Measurements from ENCODE around the gene MRPS25.

The MRPS25 gene

DNA sequence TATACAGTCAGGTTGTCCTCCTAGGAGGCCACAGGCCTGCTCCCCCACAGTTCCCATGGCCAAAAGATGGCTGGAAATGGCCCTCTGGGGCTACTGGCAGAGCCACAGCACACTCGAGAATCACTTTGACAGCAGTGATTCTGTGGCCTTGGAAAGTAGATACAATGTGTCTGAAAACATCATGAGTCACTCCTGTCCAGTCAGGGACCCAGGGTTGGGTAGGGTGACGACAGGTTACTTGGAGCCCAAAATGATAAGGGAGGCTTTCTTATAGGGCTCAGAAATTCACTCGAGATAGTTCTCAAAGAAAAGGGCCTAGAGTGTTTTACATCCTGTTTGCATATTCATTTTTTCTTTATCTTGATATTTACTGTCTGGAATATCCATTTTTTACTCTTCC lies 24.3 kb downstream of the MRPS25 start:
- TF ChIP-seq EZH2phosphoT487 (IDR thresholded peaks at IDR 0.05; ENCODE audit: low read depth) (no peak), CTCF (IDR thresholded peaks at IDR 0.05; ENCODE audit: low read depth, low read length) (no peak)
- 0 out of 2 replicates have a peak, but pooled peaks cover 3% of the 10 kb centered on the region for H4K20me1 ChIP-seq (ENCODE audit: insufficient read depth, low read length)

DNA sequence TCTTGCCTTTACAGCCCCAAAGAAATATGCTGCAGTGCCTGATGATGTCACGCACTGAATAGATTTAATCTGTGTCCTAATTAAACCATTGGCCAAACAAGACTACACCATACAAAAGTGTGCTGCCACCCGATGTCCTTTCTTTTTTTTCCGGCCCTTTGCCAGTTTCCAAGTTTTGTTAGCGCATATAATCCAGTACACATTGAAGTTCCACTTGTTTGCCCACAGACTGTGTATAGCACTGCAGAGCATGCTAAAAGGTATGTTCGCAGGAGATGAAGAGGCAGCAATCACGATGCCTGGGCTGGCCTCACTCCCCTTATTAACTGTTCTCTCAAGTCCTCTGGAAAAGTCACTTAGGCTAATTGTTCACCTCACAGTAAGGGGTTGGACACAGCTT lies 26.8 kb downstream of the MRPS25 start:
- Histone ChIP-seq H3K79me2 (ENCODE audit: low read length) (no peaks in the 10 kb centered on the region), H3K27me3 (ENCODE audit: low read depth, low read length) (no peaks in the 10 kb centered on the region), H3K9me3 (ENCODE audit: insufficient read depth, low read length) (no peaks in the 10 kb centered on the region), H3K4me1 (ENCODE audit: low read length) (no peaks in the 10 kb centered on the region), H4K20me1 (ENCODE audit: insufficient read depth, low read length) (no peaks in the 10 kb centered on the region), H3K36me3 (replicated peaks; ENCODE audit: low read depth, low read length) (peaks cover 67% of the 10 kb centered on the region), H3K9ac (ENCODE audit: low read length) (no peak overlapping the region), H3K27ac (ENCODE audit: low read length) (no peak overlapping the region), H3K4me2 (ENCODE audit: low read length) (no peak overlapping the region), H3K4me3 (ENCODE audit: low read length) (no peak overlapping the region), H2AFZ (ENCODE audit: low read depth, low read length) (no peak overlapping the region)
- TF ChIP-seq CTCF (IDR thresholded peaks at IDR 0.05; ENCODE audit: low read depth, low read length) (no peak), EZH2phosphoT487 (IDR thresholded peaks at IDR 0.05; ENCODE audit: low read depth) (no peak)

More for the DNA sequence above, 24.3 kb downstream of the MRPS25 start:
- Histone ChIP-seq H3K27ac (ENCODE audit: low read length) (no peak overlapping the region), H3K4me1 (ENCODE audit: low read length) (no peaks in the 10 kb centered on the region), H3K4me2 (ENCODE audit: low read length) (no peak overlapping the region), H3K9me3 (ENCODE audit: insufficient read depth, low read length) (no peaks in the 10 kb centered on the region), H3K79me2 (ENCODE audit: low read length) (no peaks in the 10 kb centered on the region), H3K36me3 (replicated peaks; ENCODE audit: low read depth, low read length) (peaks cover 74% of the 10 kb centered on the region), H2AFZ (ENCODE audit: low read depth, low read length) (no peak overlapping the region), H3K9ac (ENCODE audit: low read length) (no peak overlapping the region), H3K27me3 (ENCODE audit: low read depth, low read length) (no peaks in the 10 kb centered on the region), H3K4me3 (ENCODE audit: low read length) (no peak overlapping the region)

DNA sequence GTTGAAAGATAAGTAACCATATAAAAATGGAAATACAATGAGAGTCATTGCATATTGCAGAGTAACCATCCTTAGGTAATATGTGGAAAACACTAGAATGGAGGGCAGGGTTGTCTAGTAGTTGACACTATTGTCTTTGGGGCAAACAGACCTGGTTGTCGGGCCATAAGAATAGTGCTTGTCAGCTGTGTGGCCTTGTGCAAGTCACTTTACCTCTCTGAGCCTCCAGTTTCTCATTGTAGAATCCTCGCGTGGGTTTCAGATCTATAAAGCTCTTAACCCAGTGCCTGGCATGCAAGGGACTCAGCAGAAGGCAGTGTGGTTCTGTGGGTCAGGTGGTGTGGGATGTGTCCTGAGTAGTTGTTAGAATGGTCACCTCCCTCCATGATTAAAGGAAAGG lies 32.0 kb downstream of the MRPS25 start:
- Histone ChIP-seq H4K20me1 (ENCODE audit: insufficient read depth, low read length) (no peaks in the 10 kb centered on the region), H3K79me2 (ENCODE audit: low read length) (no peaks in the 10 kb centered on the region), H2AFZ (ENCODE audit: low read depth, low read length) (no peak overlapping the region), H3K9me3 (ENCODE audit: insufficient read depth, low read length) (no peaks in the 10 kb centered on the region), H3K27me3 (ENCODE audit: low read depth, low read length) (no peaks in the 10 kb centered on the region), H3K9ac (ENCODE audit: low read length) (no peak overlapping the region), H3K4me1 (ENCODE audit: low read length) (no peaks in the 10 kb centered on the region), H3K27ac (ENCODE audit: low read length) (no peak overlapping the region), H3K4me3 (ENCODE audit: low read length) (no peak overlapping the region), H3K36me3 (replicated peaks; ENCODE audit: low read depth, low read length) (peaks cover 48% of the 10 kb centered on the region), H3K4me2 (ENCODE audit: low read length) (no peak overlapping the region)
- TF ChIP-seq EZH2phosphoT487 (IDR thresholded peaks at IDR 0.05; ENCODE audit: low read depth) (no peak), CTCF (IDR thresholded peaks at IDR 0.05; ENCODE audit: low read depth, low read length) (no peak)

DNA sequence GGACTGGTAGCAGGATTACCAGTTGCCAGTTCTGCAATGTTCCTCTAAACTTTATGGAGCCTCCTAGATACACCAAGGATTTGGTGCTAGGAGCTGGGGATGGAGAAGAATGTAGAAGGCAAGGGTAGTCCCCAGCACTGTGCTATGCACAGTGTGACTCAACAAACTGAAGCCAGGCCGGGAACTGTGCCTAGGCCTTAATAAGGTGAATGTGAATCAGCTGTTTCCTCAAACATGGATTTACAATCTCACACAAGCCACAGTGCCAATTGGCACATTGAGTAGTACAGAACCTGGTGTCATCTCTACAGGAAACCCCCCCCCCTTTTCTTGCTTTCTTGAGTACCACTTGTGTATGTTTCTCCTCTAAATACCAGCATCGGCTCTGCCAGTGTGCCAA lies 32.5 kb downstream of the MRPS25 start:
- TF ChIP-seq CTCF (IDR thresholded peaks at IDR 0.05; ENCODE audit: low read depth, low read length) = no peak
- TF ChIP-seq EZH2phosphoT487 (IDR thresholded peaks at IDR 0.05; ENCODE audit: low read depth) = no peak
- no peak overlapping the region for H3K4me3 ChIP-seq (ENCODE audit: low read length)
- H3K79me2 ChIP-seq (ENCODE audit: low read length) = no peaks in the 10 kb centered on the region
- no peak overlapping the region for H3K9ac ChIP-seq (ENCODE audit: low read length)
- H3K9me3 ChIP-seq (ENCODE audit: insufficient read depth, low read length) = no peaks in the 10 kb centered on the region
- no peak overlapping the region for H3K4me2 ChIP-seq (ENCODE audit: low read length)
- no peaks in the 10 kb centered on the region for H4K20me1 ChIP-seq (ENCODE audit: insufficient read depth, low read length)
- peaks cover 47% of the 10 kb centered on the region for H3K36me3 ChIP-seq (replicated peaks; ENCODE audit: low read depth, low read length)
- H2AFZ ChIP-seq (ENCODE audit: low read depth, low read length) = no peak overlapping the region
- H3K27ac ChIP-seq (ENCODE audit: low read length) = no peak overlapping the region
- H3K27me3 ChIP-seq (ENCODE audit: low read depth, low read length) = no peaks in the 10 kb centered on the region
- no peaks in the 10 kb centered on the region for H3K4me1 ChIP-seq (ENCODE audit: low read length)

All from OCI-LY3 (cell line).